Parathyroid adenoma (tissue), 2 donors: Measurements from ENCODE around the gene LSAMP.

ENCODE experiments used
- H2AFZ ChIP-seq: fragments of 300-600 bp; sonication (generic); one replicate; pipeline ENCODE4 v1.7.0; 2017; ENCODE audit warnings: antibody characterized with exemption, mild to moderate bottlenecking
- H3K27ac ChIP-seq: fragments of 300-600 bp; sonication (generic); one replicate; pipeline ENCODE4 v1.7.0; 2017
- H3K27me3 ChIP-seq: fragments of 300-600 bp; sonication (generic); one replicate; pipeline ENCODE4 v1.7.0; 2017; ENCODE audit warnings: low read length; ENCODE audit not compliant: control insufficient read depth, insufficient read depth
- H3K36me3 ChIP-seq: fragments of 300-600 bp; sonication (generic); one replicate; pipeline ENCODE4 v1.7.0; 2017; ENCODE audit warnings: low read length; ENCODE audit not compliant: control insufficient read depth, insufficient read depth
- H3K4me1 ChIP-seq: fragments of 300-600 bp; sonication (generic); one replicate; pipeline ENCODE4 v1.7.0; 2017; ENCODE audit warnings: control low read depth
- H3K4me2 ChIP-seq: fragments of 300-600 bp; sonication (generic); one replicate; pipeline ENCODE4 v1.7.0; 2017; ENCODE audit warnings: low read length
- H3K4me3 ChIP-seq: fragments of 300-600 bp; sonication (generic); one replicate; pipeline ENCODE4 v1.7.0; 2017; ENCODE audit warnings: low read depth, low read length
- H3K79me2 ChIP-seq: fragments of 300-600 bp; sonication (generic); one replicate; pipeline ENCODE4 v1.7.0; 2017; ENCODE audit warnings: control low read depth
- H3K9ac ChIP-seq: fragments of 300-600 bp; sonication (generic); one replicate; pipeline ENCODE4 v1.7.0; 2017; ENCODE audit warnings: mild to moderate bottlenecking
- H3K9me3 ChIP-seq: fragments of 300-600 bp; sonication (generic); one replicate; pipeline ENCODE4 v1.7.0; 2017; ENCODE audit warnings: low read length; ENCODE audit not compliant: control insufficient read depth
- TF ChIP-seq, protein P1 (sequence below): fragments of 300-600 bp; sonication (generic); IDR thresholded peaks from one replicate; pipeline ENCODE4 v1.7.0; 2017; ENCODE audit warnings: antibody characterized with exemption, mild to moderate bottlenecking
- donor health status: primary hyperparathyroidism.

The LSAMP gene

DNA sequence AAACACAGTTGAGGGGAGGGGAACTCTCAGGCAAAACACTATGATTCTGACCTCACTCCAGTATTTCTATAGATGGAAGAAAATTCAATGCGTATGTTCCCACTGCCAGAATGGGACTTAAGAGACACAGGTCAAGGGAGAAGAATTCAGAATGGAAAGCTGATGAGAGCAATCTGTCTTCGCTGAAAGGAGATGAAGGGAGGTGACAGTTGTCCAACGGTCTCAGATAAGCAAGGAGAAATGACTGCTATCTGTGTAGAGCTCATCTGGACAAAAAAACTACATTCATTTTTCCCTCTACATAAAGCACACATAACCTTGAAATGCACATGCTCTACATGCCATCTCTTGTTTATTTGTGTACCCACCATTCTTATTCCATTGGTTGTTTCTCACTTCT, 405.1 kb downstream of the LSAMP start:
- H3K27ac ChIP-seq = no peak overlapping the region
- TF ChIP-seq, protein P1, sequence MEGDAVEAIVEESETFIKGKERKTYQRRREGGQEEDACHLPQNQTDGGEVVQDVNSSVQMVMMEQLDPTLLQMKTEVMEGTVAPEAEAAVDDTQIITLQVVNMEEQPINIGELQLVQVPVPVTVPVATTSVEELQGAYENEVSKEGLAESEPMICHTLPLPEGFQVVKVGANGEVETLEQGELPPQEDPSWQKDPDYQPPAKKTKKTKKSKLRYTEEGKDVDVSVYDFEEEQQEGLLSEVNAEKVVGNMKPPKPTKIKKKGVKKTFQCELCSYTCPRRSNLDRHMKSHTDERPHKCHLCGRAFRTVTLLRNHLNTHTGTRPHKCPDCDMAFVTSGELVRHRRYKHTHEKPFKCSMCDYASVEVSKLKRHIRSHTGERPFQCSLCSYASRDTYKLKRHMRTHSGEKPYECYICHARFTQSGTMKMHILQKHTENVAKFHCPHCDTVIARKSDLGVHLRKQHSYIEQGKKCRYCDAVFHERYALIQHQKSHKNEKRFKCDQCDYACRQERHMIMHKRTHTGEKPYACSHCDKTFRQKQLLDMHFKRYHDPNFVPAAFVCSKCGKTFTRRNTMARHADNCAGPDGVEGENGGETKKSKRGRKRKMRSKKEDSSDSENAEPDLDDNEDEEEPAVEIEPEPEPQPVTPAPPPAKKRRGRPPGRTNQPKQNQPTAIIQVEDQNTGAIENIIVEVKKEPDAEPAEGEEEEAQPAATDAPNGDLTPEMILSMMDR = no peak
- no peak overlapping the region for H3K4me3 ChIP-seq
- no peaks in the 10 kb centered on the region for H3K27me3 ChIP-seq
- no peak overlapping the region for H2AFZ ChIP-seq
- no peak overlapping the region for H3K4me2 ChIP-seq
- no peaks in the 10 kb centered on the region for H3K9me3 ChIP-seq
- H3K36me3 ChIP-seq = no peaks in the 10 kb centered on the region
- no peaks in the 10 kb centered on the region for H3K79me2 ChIP-seq
- H3K9ac ChIP-seq = no peak overlapping the region
- H3K4me1 ChIP-seq = no peaks in the 10 kb centered on the region

DNA sequence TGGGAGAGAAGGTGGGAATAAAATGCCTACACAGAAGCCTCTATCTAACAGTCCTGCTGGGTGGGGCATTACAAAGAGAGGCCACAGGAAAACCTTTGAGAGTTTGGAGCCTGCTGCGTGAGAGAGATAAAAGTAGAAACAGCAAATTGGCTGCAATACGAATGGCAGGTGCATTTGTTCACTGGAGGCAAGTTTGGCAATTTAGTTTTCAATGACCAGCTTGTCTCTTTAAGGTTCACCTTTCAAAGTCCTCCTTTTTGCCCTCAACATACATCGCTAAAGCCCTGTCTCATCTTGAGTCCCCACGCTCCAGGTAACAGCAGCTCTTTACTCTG, 405.7 kb downstream of the LSAMP start:
- Histone ChIP-seq H3K27ac (no peak overlapping the region), H2AFZ (no peak overlapping the region), H3K4me3 (no peak overlapping the region), H3K9ac (no peak overlapping the region), H3K36me3 (no peaks in the 10 kb centered on the region), H3K4me2 (no peak overlapping the region), H3K9me3 (no peaks in the 10 kb centered on the region), H3K4me1 (no peaks in the 10 kb centered on the region), H3K27me3 (no peaks in the 10 kb centered on the region), H3K79me2 (no peaks in the 10 kb centered on the region)
- TF ChIP-seq, protein P1 = no peak

DNA sequence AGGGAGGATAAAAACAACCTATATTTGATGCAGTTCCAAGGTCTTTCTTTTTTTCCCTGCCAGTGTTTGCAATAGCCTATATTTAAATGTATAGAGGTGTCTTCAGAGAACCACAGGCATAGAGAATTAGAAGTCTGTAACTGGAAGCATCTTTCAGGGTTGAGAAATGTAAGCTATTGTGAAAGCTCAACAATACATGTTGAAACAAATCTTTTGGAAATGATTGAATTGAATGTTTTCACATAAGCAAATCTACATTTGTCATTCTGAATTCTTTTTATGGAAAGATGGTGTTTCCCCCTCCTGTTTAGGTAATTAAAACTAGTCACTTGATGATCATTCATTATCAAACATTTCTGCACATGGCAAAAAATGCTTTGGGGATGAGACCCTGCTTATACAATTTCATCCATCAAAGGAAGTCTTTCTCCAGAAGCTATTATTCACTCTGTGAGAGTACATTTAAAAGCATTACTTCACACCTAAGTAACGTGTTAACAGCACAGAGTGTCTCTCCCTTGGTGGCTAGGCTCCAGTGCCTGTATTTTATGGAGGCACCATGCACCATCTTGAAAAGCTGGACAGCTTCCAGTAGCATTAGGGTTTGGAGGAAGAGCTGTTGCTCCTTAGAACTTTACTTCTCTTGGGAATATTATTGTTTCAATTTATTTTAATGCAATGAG, 406.2 kb downstream of the LSAMP start:
- Histone ChIP-seq H3K27me3 (no peaks in the 10 kb centered on the region), H3K79me2 (no peaks in the 10 kb centered on the region), H2AFZ (no peak overlapping the region), H3K27ac (no peak overlapping the region), H3K9me3 (no peaks in the 10 kb centered on the region), H3K4me1 (no peaks in the 10 kb centered on the region), H3K4me3 (no peak overlapping the region), H3K9ac (no peak overlapping the region), H3K4me2 (no peak overlapping the region), H3K36me3 (no peaks in the 10 kb centered on the region)
- TF ChIP-seq, protein P1 = no peak

DNA sequence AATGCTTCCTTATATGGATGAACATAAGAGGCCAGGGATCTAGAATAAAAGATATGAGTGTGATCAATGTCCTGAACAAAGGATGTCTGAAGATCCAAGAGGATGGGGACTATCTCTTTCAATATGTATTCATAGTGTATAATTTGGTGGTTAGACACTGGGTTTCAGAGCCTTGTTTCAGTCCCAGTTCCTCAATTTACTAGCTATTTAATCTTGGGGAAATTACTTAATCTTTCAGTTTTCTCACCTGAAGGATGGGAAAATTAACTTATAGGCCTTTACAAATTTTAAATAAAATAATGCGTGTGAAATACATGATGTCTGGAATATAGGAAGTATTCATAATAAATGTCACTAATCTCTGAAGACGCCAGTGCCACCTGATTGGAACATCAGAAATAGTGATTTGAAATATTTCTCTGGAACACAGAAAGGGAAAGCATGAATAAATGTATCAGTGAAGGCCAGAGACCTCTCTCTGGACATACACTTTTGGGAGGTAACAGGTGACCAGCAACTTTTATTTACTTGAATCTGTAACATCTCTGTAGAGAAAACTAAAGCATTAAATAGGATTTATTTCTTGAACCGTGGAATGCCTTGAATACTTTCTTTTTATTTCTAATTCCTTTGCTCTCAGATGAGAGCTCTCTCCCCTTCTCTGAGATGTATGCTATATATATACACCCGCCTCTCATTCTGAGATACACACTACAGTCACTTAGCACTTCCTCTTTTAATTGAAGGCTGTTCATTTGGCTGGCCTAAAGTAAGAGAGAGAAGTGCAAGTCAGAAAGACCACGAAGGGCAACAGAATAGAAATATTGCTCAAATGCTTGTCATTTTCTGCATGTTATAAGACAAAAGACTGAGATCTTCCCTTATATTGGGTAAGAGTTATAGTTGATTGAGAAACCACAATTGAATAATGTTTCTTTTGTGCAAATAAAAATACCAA, 407.1 kb downstream of the LSAMP start:
- Histone ChIP-seq H3K4me2 (no peak overlapping the region), H3K79me2 (no peaks in the 10 kb centered on the region), H2AFZ (no peak overlapping the region), H3K4me3 (no peak overlapping the region), H3K4me1 (no peaks in the 10 kb centered on the region), H3K36me3 (no peaks in the 10 kb centered on the region), H3K27ac (no peak overlapping the region), H3K9ac (no peak overlapping the region), H3K9me3 (no peaks in the 10 kb centered on the region), H3K27me3 (no peaks in the 10 kb centered on the region)
- TF ChIP-seq, protein P1 = no peak
